HepG2 (cell line): Measurements from ENCODE around the gene ADIPOR2. TPM values are rescaled to one million over a fixed set of nuclear protein-coding genes. Genes with fewer than 3 reads are reported as not detected.

Source experiments
- ARHGAP35 ChIP-seq: sonication (generic); formaldehyde crosslinking; IDR thresholded peaks from 2 replicates; pipeline ENCODE4 v1.9.0; 2022; ENCODE audit warnings: mild to moderate bottlenecking, inconsistent platforms, moderate library complexity, missing genetic modification reagents, borderline replicate concordance
- ATF1 ChIP-seq: IDR thresholded peaks from 2 replicates; pipeline ENCODE4 v1.6.1; 2016; ENCODE audit warnings: mild to moderate bottlenecking, control low read depth
- ATRX ChIP-seq: sonication (generic); formaldehyde crosslinking; IDR thresholded peaks from 2 replicates; pipeline ENCODE4 v1.4.0; 2020; ENCODE audit warnings: missing genetic modification reagents, borderline replicate concordance
- CEBPB ChIP-seq: IDR thresholded peaks from 2 replicates; pipeline ENCODE4 v1.6.1; 2011; ENCODE audit warnings: low read depth, low read length, improper control_type of control experiment, borderline replicate concordance
- ESRRA ChIP-seq: sonication (generic); formaldehyde crosslinking; IDR thresholded peaks from 2 replicates; pipeline ENCODE4 v1.5.1; 2020; ENCODE audit warnings: mild to moderate bottlenecking, low read depth, missing genetic modification reagents
- ETV5 ChIP-seq: IDR thresholded peaks from 2 replicates; pipeline ENCODE4 v1.6.1; 2018; ENCODE audit warnings: missing biosample characterization, missing genetic modification reagents, inconsistent platforms, borderline replicate concordance
- FOXC1 ChIP-seq: sonication (generic); formaldehyde crosslinking; IDR thresholded peaks from 2 replicates; pipeline ENCODE4 v1.8.0; 2022; ENCODE audit warnings: mild to moderate bottlenecking, missing genetic modification reagents, borderline replicate concordance
- FOXM1 ChIP-seq: sonication (generic); formaldehyde crosslinking; IDR thresholded peaks from 2 replicates; pipeline ENCODE4 v1.5.0; 2020; ENCODE audit warnings: missing genetic modification reagents
- HNRNPK ChIP-seq: fragments of 200-400 bp; formaldehyde crosslinking; IDR thresholded peaks from 2 replicates; pipeline ENCODE4 v1.6.1; 2018; ENCODE audit warnings: low read length, low read depth, moderate library complexity, mild to moderate bottlenecking; ENCODE audit not compliant: poor library complexity, severe bottlenecking
- MAFF ChIP-seq: IDR thresholded peaks from 2 replicates; pipeline ENCODE4 v1.6.1; 2011; ENCODE audit warnings: low read depth, low read length, improper control_type of control experiment
- SIN3B ChIP-seq: fragments of 150-350 bp; IDR thresholded peaks from 2 replicates; pipeline ENCODE4 v1.6.1; 2014; ENCODE audit warnings: low read length
- SMC3 ChIP-seq: IDR thresholded peaks from 2 replicates; pipeline ENCODE4 v1.6.1; 2011; ENCODE audit warnings: low read length, improper control_type of control experiment
- SMYD3 ChIP-seq: sonication (generic); formaldehyde crosslinking; IDR thresholded peaks from 2 replicates; pipeline ENCODE4 v1.8.1; 2023; ENCODE audit warnings: mild to moderate bottlenecking, missing genetic modification reagents
- SOX13 ChIP-seq, 3 experiments: fragments of 450-650 bp in 1 of 3; sonication (generic) in 1 of 3; formaldehyde crosslinking in 1 of 3; IDR thresholded peaks in 2 of 3; conservative IDR thresholded peaks in 1 of 3; 2 replicates each; pipeline versions ENCODE4 v1.5.0 to v1.6.1; 2016 to 2020; ENCODE audit warnings: antibody characterized with exemption in 1 of 3, mild to moderate bottlenecking in 1 of 3, missing compliant biosample characterization in 1 of 3, missing genetic modification reagents in 1 of 3, moderate library complexity in 1 of 3
- THAP9 ChIP-seq: sonication (generic); formaldehyde crosslinking; IDR thresholded peaks from 2 replicates; pipeline ENCODE4; 2020; ENCODE audit warnings: missing genetic modification reagents, mild to moderate bottlenecking, borderline replicate concordance
- YEATS2 ChIP-seq: sonication (generic); formaldehyde crosslinking; IDR thresholded peaks from 2 replicates; pipeline ENCODE4 v1.4.0; 2020; ENCODE audit warnings: missing genetic modification reagents, borderline replicate concordance
- ZBTB25 ChIP-seq: IDR thresholded peaks from 2 replicates; pipeline ENCODE4 v1.6.1; 2018; ENCODE audit warnings: missing genetic modification reagents
- ZFP1 ChIP-seq: IDR thresholded peaks from 2 replicates; pipeline ENCODE4 v1.6.1; 2016
- ZNF12 ChIP-seq: sonication (generic); formaldehyde crosslinking; IDR thresholded peaks from 2 replicates; pipeline ENCODE4 v1.5.0; 2020; ENCODE audit warnings: missing genetic modification reagents
- ZNF83 ChIP-seq: sonication (generic); formaldehyde crosslinking; IDR thresholded peaks from 2 replicates; pipeline ENCODE4 v1.4.0; 2020; ENCODE audit warnings: missing genetic modification reagents, mild to moderate bottlenecking, borderline replicate concordance
- polyA plus RNA-seq, 8 experiments: library from polyadenylated mRNA; depleted of rRNA in 3 of 8; stranded (reverse) in 7 of 8; unstranded in 1 of 8; fragments of >200 nt; fragmentation: Illumina TruSeq in 4 of 8; extraction: Trizol in 4 of 8; gene quantifications; 2 replicates each; pipeline versions ENCODE4 v1.2.1 to v1.2.3, GENCODE V29; 2011 to 2016; ENCODE audit warnings: low read depth in 4 of 8, missing spikeins in 1 of 8, mixed read lengths in 1 of 8; ENCODE audit not compliant: insufficient read depth in 1 of 8
- total RNA-seq, 5 experiments: library from RNA; depleted of rRNA; stranded (reverse); fragments of >200 nt; fragmentation: Illumina TruSeq; extraction: Trizol; gene quantifications; 2 replicates each; pipeline ENCODE4 v1.2.3, GENCODE V29; 2016; ENCODE audit warnings: low read depth in 1 of 5
- TF ChIP-seq, protein P1 (sequence below): sonication (generic); formaldehyde crosslinking; IDR thresholded peaks from 2 replicates; pipeline ENCODE4 v1.9.0; 2021; ENCODE audit warnings: missing genetic modification reagents, mild to moderate bottlenecking, borderline replicate concordance

The ADIPOR2 gene
- total and polyA plus RNA-seq, 2 of the 13 experiments (the other 11 are each of a cell fraction or from before 2014, with no cell fraction given) = 35.2 to 52.2 TPM

- TF ChIP-seq ZBTB25 (CRISPR knock-in tag) (no peak), CEBPB (peak; percentile 88), SMYD3 (CRISPR knock-in tag) (peak; percentile 53; the same call in 1 of the 2 replicates), SIN3B (no peak), HNRNPK (no peak), FOXC1 (no peak), ZFP1 (CRISPR knock-in tag) (no peak), SMC3 (no peak), ETV5 (peak; percentile 96), YEATS2 (CRISPR knock-in tag) (peak; percentile 54; the same call in 1 of the 2 replicates), ATF1 (CRISPR knock-in tag) (no peak; the same call in 1 of the 2 replicates), ARHGAP35 (no peak), ZNF12 (CRISPR knock-in tag) (peak; percentile 10; the same call in 1 of the 2 replicates), SOX13 (IDR thresholded peaks at IDR 0.05) (peak; percentile 58), SOX13 (CRISPR knock-in tag; conservative IDR thresholded peaks at IDR 0.05 in 1 of 2, IDR thresholded peaks at IDR 0.05 in 1 of 2) (peak in 1 of 2 experiments; percentile 93; a peak in 2 of 4 replicates), ATRX (CRISPR knock-in tag) (no peak), ZNF83 (CRISPR knock-in tag) (no peak), MAFF (0 out of 2 replicates have a peak, but pooled peaks have one; percentile 4), THAP9 (CRISPR knock-in tag) (no peak), ESRRA (CRISPR knock-in tag) (peak; percentile 47; the same call in 1 of the 2 replicates), FOXM1 (CRISPR knock-in tag) (no peak)
- TF ChIP-seq, protein P1, sequence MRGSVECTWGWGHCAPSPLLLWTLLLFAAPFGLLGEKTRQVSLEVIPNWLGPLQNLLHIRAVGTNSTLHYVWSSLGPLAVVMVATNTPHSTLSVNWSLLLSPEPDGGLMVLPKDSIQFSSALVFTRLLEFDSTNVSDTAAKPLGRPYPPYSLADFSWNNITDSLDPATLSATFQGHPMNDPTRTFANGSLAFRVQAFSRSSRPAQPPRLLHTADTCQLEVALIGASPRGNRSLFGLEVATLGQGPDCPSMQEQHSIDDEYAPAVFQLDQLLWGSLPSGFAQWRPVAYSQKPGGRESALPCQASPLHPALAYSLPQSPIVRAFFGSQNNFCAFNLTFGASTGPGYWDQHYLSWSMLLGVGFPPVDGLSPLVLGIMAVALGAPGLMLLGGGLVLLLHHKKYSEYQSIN = no peak
These were observed 69.9 kb downstream of the ADIPOR2 start (continued) for GRCh38 chr12:1760566-1761382.
